Psoas muscle (tissue), 8 donors: ENCODE data around the gene STAM2. TPM values are rescaled to one million over a fixed set of nuclear protein-coding genes. Genes with fewer than 3 reads are reported as not detected.

Experiments used
- ATAC-seq, 4 donors: fragments of 200-7000 bp; cut with Tn5 transposase; one replicate each; pipeline ENCODE4 v1.9.1; 2020; ENCODE audit warnings: moderate library complexity in 3 of 4, mild to moderate bottlenecking in 2 of 4
- DNase-seq, 2 donors: peaks; one replicate each; pipeline ENCODE4 v3.0.0-alpha.2; 2020
- H3K27ac ChIP-seq: fragments of 200-600 bp; one replicate; pipeline ENCODE4 v1.8.0; 2022
- H3K27me3 ChIP-seq, 3 donors: fragments of 200-600 bp in 1 of 3; one replicate each; pipeline versions ENCODE4 v1.6.1 to v1.8.0; 2013 to 2022; ENCODE audit warnings: low read length in 2 of 3, mild to moderate bottlenecking in 2 of 3, moderate library complexity in 1 of 3; ENCODE audit not compliant: insufficient read depth in 3 of 3
- H3K36me3 ChIP-seq, 2 donors: fragments of 200-600 bp in 1 of 2; one replicate each; pipeline versions ENCODE4 v1.6.1 to v1.8.0; 2013 to 2022; ENCODE audit warnings: low read depth in 1 of 2, mild to moderate bottlenecking in 1 of 2, moderate library complexity in 1 of 2; ENCODE audit not compliant: insufficient read depth in 1 of 2
- H3K4me1 ChIP-seq: fragments of 200-600 bp; one replicate; pipeline ENCODE4 v1.8.0; 2022
- H3K4me3 ChIP-seq: fragments of 200-600 bp; one replicate; pipeline ENCODE4 v1.8.0; 2022; ENCODE audit warnings: mild to moderate bottlenecking
- H3K9me3 ChIP-seq: fragments of 200-600 bp; one replicate; pipeline ENCODE4 v1.8.0; 2022
- WGBS, 3 donors: extraction: QIAGEN DNeasy Blood & Tissue Kit; methylation state at CpG; one replicate each; pipeline versions ENCODE4 v1.1.6 to v1.1.7; 2013; 5-methylcytosine and 5-hydroxymethylcytosine counted together
- intact Hi-C, 2 donors: fragments of 100-400 bp; cut with DNase I; formaldehyde crosslinking; loops; one replicate each; pipeline versions ENCODE4 v1.11.0 to v1.14.2; 2022
- polyA plus RNA-seq, 3 donors: library from polyadenylated mRNA; stranded (reverse); fragments of 200-250 nt; gene quantifications; one replicate each; pipeline ENCODE4 v1.2.3, GENCODE V29; 2013
- total RNA-seq, 4 donors: library from RNA; stranded (reverse); fragmentation: NEBNext Ultra II Directional in 2 of 4; extraction: Animal tissue kit (Norgen Biotek cat#: 25700) in 2 of 4; gene quantifications; one replicate each; pipeline versions ENCODE4 v1.2.1 to v1.2.4, GENCODE V29; 2021 to 2023
- TF ChIP-seq, protein P1 (sequence below): fragments of 200-600 bp; IDR thresholded peaks from one replicate; pipeline ENCODE4 v1.8.0; 2022; ENCODE audit warnings: antibody characterized with exemption
- donor health status: healthy with polysubstance abuse.
- donor health status: DM: no; HTN: no; CAD: no; lungs with moderate emphysema.
- donor health status: Bipolar disorder and iron deficiency.
- donor health status: healthy.
- donor health status: DM: yes; HTN: yes; CAD: no.
- donor health status: DM: no; HTN: no; CAD: no.
- donor health status: DM: no; HTN: no; CAD: no.
- donor health status: DM: yes; HTN: yes; CAD: no.

The STAM2 gene
- total and polyA plus RNA-seq, 7 donors = 6.8 to 21.1 (median 15.5) TPM

DNA sequence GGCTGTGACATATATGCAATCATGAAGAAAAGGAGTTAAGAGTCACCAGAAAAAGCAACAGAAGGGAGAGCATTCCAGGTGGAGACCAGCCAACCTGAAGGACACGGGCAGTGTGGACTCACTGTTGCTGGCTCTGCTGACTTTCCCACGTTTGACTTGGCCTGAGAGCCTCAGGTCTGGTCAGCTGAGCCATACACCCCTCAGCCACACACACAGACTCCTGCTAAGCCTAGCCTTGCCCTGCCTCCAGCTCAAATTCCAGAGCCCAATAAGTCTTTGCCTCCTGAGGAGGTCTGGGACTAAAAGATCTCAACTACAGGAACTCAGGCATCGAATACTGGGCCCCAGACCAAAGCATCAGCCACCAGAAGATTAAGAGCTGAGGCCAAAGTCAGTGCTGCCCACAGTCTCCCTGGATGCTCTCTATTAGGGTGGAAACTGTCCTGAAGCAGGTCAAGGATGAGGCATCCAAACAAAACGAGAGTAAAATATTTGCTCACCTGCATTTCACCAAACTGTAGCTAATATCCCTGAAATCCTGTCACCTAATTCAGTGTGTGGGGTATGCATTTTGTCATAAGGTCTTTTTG is 100.0 kb downstream of the STAM2 start:
- Histone ChIP-seq H3K36me3 (no peaks in the 10 kb centered on the region), H3K4me3 (no peak overlapping the region), H3K9me3 (no peaks in the 10 kb centered on the region), H3K27ac (no peak overlapping the region), H3K4me1 (no peaks in the 10 kb centered on the region), H3K27me3 (no peaks in the 10 kb centered on the region)
- intact Hi-C loops = no loop called here
- DNase-seq (no peak), ATAC-seq (no peak)
- 13 to 45% (median 28%) methylated on average over 4 of the region's 4 CpGs for WGBS, 3 donors
- TF ChIP-seq, protein P1, sequence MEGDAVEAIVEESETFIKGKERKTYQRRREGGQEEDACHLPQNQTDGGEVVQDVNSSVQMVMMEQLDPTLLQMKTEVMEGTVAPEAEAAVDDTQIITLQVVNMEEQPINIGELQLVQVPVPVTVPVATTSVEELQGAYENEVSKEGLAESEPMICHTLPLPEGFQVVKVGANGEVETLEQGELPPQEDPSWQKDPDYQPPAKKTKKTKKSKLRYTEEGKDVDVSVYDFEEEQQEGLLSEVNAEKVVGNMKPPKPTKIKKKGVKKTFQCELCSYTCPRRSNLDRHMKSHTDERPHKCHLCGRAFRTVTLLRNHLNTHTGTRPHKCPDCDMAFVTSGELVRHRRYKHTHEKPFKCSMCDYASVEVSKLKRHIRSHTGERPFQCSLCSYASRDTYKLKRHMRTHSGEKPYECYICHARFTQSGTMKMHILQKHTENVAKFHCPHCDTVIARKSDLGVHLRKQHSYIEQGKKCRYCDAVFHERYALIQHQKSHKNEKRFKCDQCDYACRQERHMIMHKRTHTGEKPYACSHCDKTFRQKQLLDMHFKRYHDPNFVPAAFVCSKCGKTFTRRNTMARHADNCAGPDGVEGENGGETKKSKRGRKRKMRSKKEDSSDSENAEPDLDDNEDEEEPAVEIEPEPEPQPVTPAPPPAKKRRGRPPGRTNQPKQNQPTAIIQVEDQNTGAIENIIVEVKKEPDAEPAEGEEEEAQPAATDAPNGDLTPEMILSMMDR = no peak

DNA sequence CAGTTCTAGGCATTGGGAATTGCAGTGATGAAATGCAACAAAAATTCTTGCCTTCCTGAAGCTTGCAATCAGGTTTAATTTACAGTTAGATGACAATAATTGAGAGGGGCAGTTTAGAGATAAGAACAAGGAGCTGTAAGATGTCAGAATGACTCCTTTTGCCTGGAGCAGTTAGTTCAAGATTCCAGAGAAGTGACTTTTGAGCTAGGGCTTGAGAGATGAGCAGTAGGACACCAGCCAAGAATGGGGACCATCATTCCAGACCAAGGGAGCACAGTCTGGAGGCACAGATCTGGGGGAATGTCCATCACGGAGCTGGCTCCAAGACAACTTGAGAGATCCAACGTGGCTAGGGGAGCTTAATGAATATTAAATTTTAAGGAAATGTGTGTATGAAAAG is 103.6 kb downstream of the STAM2 start:
- H3K27ac ChIP-seq = no peak overlapping the region
- intact Hi-C loops = no loop called here
- WGBS, 3 donors = 63 to 80% (median 78%) methylated on average over 2 of the region's 2 CpGs
- H3K4me1 ChIP-seq = no peaks in the 10 kb centered on the region
- ATAC-seq = no peak
- DNase-seq = no peak
- H3K9me3 ChIP-seq = no peaks in the 10 kb centered on the region
- no peaks in the 10 kb centered on the region for H3K36me3 ChIP-seq
- H3K27me3 ChIP-seq = no peaks in the 10 kb centered on the region
- TF ChIP-seq, protein P1 = no peak
- H3K4me3 ChIP-seq = no peak overlapping the region

DNA sequence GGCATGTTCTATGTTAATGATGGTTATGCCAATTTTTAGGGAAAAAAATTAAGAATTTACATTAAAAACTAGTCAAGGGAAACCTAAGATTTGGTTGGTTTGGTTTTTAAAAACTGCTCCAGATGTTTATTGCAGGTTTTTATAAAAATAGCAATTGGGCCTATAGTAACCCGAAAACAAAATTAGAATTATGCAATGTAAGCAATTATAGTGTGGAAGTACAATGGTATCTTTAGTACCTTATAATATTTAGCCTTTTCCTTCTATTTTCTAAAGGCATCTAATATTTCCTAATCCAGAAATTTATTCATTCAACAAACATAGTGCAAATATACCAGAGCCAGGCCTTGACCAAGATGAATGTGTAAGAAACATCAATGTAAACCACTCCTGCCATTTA is 104.0 kb downstream of the STAM2 start:
- DNase-seq = no peak
- WGBS, 3 donors = 89 to 98% (median 90%) methylated on average over 1 of the region's 1 CpG
- Histone ChIP-seq H3K27ac (no peak overlapping the region), H3K36me3 (no peaks in the 10 kb centered on the region), H3K27me3 (no peaks in the 10 kb centered on the region), H3K4me3 (no peak overlapping the region), H3K4me1 (no peaks in the 10 kb centered on the region), H3K9me3 (no peaks in the 10 kb centered on the region)
- no peak for ATAC-seq
- intact Hi-C loops = no loop called here
- TF ChIP-seq, protein P1 = no peak

DNA sequence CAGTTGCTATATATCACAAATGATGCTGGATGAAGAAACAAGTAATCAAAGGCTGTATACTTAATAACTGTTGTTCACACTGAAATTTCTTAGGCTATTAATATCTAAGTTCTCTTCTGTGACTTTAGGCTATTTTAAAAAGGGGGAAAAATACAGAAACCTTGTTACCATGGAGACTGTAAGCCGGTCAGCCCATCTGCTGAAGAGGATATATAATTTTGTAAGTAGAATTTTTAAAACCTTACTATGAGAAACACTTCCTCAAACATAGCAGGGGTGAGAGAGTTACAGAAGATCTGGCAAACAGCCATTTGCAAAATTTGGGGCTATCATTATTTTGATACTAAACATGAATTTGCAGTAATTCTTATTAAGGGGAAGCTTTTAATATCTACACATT is 104.5 kb downstream of the STAM2 start:
- H3K4me3 ChIP-seq = no peak overlapping the region
- WGBS, 3 donors = 54 to 70% (median 63%) methylated on average over 1 of the region's 1 CpG
- H3K27ac ChIP-seq = no peak overlapping the region
- ATAC-seq (no peak), DNase-seq (no peak)
- H3K27me3 ChIP-seq = no peaks in the 10 kb centered on the region
- no peaks in the 10 kb centered on the region for H3K36me3 ChIP-seq
- H3K4me1 ChIP-seq = no peaks in the 10 kb centered on the region
- TF ChIP-seq, protein P1 = no peak
- no peaks in the 10 kb centered on the region for H3K9me3 ChIP-seq
- intact Hi-C loops = no loop called here

DNA sequence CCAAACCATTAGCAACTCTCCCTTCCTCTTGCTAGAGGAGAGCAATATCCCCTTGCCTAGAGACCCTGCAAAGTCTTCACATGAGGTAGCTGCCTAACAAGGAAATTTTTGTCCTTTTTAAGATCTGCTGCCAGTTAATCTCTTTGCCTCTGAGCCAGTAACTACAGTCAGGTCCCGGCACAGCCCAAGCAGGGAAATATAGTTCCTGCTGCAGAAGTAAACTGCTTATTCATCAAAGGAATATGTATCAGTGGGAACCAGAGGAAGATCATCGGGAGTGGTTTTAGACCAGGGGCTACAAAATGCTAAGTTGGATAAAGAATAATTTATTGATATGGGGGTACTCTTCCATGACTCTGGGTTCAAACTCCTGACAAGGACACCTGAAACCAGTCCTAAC is 107.3 kb downstream of the STAM2 start:
- Histone ChIP-seq H3K9me3 (no peaks in the 10 kb centered on the region), H3K4me3 (no peak overlapping the region), H3K27ac (no peak overlapping the region), H3K4me1 (no peaks in the 10 kb centered on the region), H3K27me3 (no peaks in the 10 kb centered on the region), H3K36me3 (no peaks in the 10 kb centered on the region)
- DNase-seq (no peak), ATAC-seq (no peak)
- TF ChIP-seq, protein P1 = no peak
- 69 to 73% (median 71%) methylated on average over 2 of the region's 2 CpGs for WGBS, 3 donors
- intact Hi-C loops = no loop called here
